ENCODE data around the gene EFS.
"Not testable (repeated sequence)": the region's sequence is repeated elsewhere in the genome, so short reads cannot be mapped to it uniquely, and the experiment has no call there.

Gene EFS

DNA sequence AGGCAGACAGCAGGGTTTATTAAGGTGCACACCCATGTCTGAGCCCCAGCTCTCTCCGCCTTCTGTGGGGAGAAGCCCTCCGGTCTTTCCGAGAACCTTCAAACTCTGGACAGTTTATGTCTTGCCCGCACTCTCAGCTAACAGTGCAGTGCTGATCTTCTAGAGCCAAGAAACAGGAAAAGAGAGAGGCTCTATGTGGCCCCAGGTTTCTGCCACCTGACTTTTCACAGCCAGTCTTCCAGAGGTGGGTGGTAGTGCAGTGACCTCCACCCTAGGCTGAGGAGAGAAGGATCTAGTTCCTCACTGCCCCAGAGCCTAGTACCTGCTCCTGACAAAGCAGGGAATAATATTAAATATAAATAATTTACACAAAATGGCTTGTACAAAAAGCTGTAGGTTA is 8.3 kb downstream of the EFS start:
- no peak for DNase-seq

- no peak for DNase-seq
Measured at GRCh38 chr14:23355871-23356435, 9.0 kb downstream of the EFS start.

- DNase-seq = no peak
Measured at GRCh38 chr14:23354990-23355389, 10.0 kb downstream of the EFS start.

- no peak for DNase-seq
Measured at GRCh38 chr14:23353433-23353780, 11.6 kb downstream of the EFS start.

DNA sequence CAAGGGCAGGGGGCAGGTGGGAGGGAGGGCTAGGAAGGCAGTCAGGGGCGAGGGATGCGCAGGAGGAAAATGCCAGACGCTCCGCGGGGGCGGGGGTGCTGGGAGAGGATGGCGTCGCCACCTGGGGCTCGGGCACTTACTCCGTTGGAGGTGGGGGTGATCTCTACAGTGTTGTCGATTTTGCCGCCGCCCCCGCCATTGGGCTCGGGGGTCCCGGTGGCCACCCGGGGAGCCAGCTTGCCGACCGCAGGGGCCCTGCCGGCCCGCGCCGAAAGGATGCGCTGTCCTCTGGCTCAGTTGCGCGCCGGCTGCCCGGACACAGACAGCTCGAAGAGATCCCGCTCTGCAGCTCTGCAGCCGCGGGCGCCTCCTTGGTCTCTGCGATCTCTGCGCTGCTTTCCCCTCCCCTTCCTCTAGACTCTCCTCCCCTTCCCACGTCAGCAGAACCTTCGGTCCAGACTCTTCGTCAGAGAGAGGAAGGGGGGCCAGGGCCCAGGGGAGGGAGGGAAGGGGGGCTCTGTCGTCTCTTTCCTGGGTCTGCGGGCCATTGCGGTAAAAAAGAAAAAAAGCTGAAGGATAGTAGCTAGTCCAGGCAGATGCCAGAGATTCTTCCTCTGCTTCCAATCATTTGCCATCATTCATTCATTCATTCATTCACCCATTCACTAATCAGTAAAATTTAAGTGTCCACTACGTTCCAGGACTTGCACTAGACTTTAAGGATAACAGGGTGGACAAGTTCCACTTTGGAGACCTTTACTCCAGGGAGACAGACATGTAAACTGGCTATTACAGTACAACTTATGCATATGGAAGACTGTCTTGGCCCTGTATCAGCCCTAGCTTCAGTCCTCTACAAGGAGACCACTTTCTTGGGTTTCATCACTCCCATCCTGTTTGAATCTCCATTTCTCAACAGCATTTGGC is 12.2 kb downstream of the EFS start, which contains the start of gene SLC22A17:
SLC22A17 (minus strand) TSS at position 382 of the 927 bp plus-strand sequence.
- DNase-seq = peak; percentile 68

DNA sequence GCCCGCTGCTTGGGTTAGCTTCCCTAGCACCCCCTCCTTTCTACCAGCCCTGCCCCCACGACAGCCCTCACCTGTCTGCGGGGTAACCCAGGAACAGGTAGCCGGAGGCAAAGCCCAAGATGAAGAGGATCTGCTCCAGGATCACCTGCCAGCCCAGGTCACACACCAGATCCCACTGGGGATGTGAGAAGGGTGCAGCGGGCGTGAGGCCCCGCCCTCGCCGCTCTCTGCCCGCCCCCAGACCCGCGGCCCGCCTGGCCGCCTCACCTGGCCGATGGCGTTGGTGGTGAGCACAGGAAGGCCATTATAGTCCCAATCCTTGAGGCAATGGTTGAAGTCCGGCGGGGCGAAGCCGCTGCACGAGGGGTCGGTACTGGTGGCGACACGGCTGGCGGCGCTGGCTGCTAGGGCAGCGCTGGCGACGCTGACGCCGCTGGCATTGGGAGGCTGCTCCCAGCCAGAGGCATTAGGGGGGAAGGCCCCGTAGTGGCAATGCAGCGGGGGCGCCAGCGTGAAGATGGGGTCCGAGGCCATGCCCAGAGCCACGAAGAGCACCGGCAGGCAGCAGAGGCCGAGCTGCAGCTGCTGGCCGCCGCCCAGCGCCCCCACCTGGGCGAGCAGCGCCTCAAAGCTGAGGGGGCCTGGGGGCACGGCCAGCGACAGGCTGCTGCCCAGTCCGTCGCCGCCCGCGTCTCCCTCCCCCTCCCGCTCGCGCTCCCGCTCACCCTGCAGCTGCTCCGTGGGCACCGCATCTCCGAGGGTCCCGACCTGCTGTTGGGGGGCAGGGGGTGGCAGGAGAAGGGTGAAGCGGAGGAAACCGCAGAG is 13.1 kb downstream of the EFS start:
- no peak for DNase-seq

GRCh38 chr14:23349156-23349845 is 15.7 kb downstream of the EFS start:
- no peak for DNase-seq

- DNase-seq = no peak
Measured at GRCh38 chr14:23348297-23348655, 16.7 kb downstream of the EFS start.

GRCh38 chr14:23347406-23348296 is 17.3 kb downstream of the EFS start:
- no peak for DNase-seq

DNA sequence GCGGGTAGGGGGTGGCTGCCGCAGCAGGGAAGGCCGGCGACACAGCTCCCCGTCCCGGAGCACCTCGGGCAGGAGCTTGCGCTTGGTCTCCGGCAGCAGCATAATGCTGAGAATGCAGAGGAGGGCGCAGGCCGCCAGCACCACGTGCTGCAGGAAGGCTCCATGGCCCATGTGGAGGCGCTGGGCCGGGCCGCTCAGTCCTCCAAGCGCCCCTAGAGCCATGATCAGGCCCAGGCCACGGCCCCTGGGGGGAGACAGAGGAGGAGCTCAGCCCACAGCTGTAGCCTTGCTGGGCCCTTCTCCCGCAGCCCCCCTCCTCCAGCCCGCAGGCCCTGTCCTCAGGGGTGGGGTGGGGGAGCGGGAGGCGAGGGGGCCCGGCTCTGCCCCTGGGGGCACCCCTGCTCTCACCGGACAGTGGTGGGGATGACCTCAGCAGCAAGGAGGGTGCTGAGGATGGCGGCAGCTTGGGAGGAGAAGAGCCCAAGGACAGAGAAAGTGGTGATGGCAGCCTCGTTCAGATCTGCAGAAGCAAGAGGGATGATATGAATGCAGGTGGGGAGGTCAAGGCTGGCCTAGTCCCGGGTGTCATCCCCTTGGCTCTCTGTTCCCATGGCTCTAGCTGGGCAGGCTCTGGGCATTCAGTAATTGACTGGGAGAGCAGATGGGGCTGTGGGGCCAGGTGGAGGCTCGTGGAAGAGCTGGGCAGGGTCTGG is 18.1 kb downstream of the EFS start:
- DNase-seq = no peak

- no peak for DNase-seq
Measured at GRCh38 chr14:23345987-23346692, 18.8 kb downstream of the EFS start.

GRCh38 chr14:23344481-23344880 is 20.5 kb downstream of the EFS start:
- DNase-seq = no peak

- no peak for DNase-seq
Measured at GRCh38 chr14:23339506-23340268, 25.3 kb downstream of the EFS start.

DNA sequence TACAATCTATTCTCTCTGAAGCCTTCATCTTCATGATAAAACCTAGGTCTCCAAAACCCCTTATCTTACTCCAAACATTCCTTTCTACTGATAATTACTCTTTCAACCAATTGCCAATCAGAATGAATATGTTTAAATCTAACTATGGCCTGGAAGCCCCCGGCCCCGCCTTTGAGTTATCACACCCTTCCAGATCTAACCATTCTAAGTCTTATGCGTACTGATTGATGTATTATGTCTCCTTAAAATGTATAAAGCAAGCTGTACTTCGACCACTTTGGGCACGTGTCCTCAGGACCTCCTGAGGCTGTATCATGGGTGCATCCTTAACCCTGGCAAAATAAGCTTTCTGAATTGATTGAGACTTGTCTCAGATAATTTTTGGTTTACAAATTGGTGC is 29.3 kb downstream of the EFS start:
- no peak for DNase-seq

GRCh38 chr14:23327947-23328744 is 36.8 kb downstream of the EFS start:
- peak; percentile 8 for DNase-seq

GRCh38 chr14:23326491-23327332 is 38.3 kb downstream of the EFS start:
- no peak for DNase-seq

GRCh38 chr14:23325746-23326145 is 39.2 kb downstream of the EFS start:
- not testable (repeated sequence) for DNase-seq

DNA sequence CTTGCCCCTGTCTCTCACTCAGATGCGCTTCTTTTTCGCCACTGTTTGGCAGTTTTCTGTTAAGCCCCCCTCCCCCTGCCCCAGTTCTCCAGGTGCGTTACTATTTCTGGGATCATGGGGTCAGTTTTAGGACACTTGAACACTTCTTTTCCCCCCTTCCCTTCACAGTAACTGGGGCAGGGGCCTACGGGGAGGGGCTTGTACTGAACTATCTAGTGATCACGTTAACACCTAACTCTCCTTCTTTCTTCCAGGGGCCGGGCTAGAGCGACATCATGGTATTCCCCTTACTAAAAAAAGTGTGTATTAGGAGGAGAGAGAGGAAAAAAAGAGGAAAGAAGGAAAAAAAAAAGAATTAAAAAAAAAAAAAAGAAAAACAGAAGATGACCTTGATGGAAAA is 40.0 kb downstream of the EFS start:
- DNase-seq = no peak
